ENCODE measurements around the gene KDF1. TPM values are rescaled to one million over a fixed set of nuclear protein-coding genes. Genes with fewer than 3 reads are reported as not detected.
A peak's percentile ranks its signal among the peaks of the same experiment; 100 is the strongest.

The KDF1 gene
- total RNA-seq, 2 donors from 2014 or later = 0.18 to 0.68 TPM

GRCh38 chr1:26900001-26900814, 60.1 kb downstream of the KDF1 start, which contains the start of gene GPATCH3:
Gene GPATCH3, minus strand, starts transcription at chr1:26900467. Its CDS starts 25 bp downstream, at chr1:26900442.
- ATAC-seq (peak; percentile 94 to 96), DNase-seq (peak; percentile 95)
- intact Hi-C loops (cut with DNase I) = no loop called here

Other genes starting within 250 kb of the KDF1 start
- 1 to 10 TPM; 6.1 to 6.7 TPM for gene PIGV, start 172.5 kb downstream of the KDF1 start, total RNA-seq
- 10 to 100 TPM; 15.6 to 18.6 TPM for gene ZDHHC18, start 133.8 kb downstream of the KDF1 start, total RNA-seq
- gene SFN, start 97.3 kb downstream of the KDF1 start, total RNA-seq = under 1 TPM; 0.18 to 0.42 TPM
- 10 to 100 TPM; 12.9 to 15.3 TPM for gene GPN2, start 70.2 kb downstream of the KDF1 start, total RNA-seq
- gene GPATCH3, start 60.0 kb downstream of the KDF1 start, total RNA-seq = 10 to 100 TPM in 1 of 2 donors, 1 to 10 TPM in 1; 8.6 to 11.4 TPM
- gene NR0B2, start 46.5 kb downstream of the KDF1 start, total RNA-seq = 1 to 10 TPM; 4.5 to 6.5 TPM
- 10 to 100 TPM; 65.8 to 65.9 TPM for gene NUDC, start 38.7 kb downstream of the KDF1 start, total RNA-seq
- 10 to 100 TPM; 40.6 to 45.2 TPM for gene TRNP1, start 33.2 kb upstream of the KDF1 start, total RNA-seq
- gene TENT5B, start 52.4 kb upstream of the KDF1 start, total RNA-seq = 10 to 100 TPM; 17.1 to 29.0 TPM
- 10 to 100 TPM; 17.4 to 37.3 TPM for gene SLC9A1, start 194.7 kb upstream of the KDF1 start, total RNA-seq